CD4-positive, alpha-beta T cell treated with Interleukin-6 for 4 hours (primary cell): ENCODE results near the gene CLDN24.
"Not testable (repeated sequence)": the region's sequence is repeated elsewhere in the genome, so short reads cannot be mapped to it uniquely, and the experiment has no call there.

ENCODE experiments used
- DNase-seq: peaks from one replicate; pipeline ENCODE4 v3.0.0-alpha.2; 2020; ENCODE audit warnings: mixed read lengths

Gene CLDN24

GRCh38 chr4:183347146-183347545 lies 24.9 kb upstream of the CLDN24 start:
- DNase-seq, result no peak

GRCh38 chr4:183345261-183345660 lies 23.0 kb upstream of the CLDN24 start:
- no peak for DNase-seq

DNA sequence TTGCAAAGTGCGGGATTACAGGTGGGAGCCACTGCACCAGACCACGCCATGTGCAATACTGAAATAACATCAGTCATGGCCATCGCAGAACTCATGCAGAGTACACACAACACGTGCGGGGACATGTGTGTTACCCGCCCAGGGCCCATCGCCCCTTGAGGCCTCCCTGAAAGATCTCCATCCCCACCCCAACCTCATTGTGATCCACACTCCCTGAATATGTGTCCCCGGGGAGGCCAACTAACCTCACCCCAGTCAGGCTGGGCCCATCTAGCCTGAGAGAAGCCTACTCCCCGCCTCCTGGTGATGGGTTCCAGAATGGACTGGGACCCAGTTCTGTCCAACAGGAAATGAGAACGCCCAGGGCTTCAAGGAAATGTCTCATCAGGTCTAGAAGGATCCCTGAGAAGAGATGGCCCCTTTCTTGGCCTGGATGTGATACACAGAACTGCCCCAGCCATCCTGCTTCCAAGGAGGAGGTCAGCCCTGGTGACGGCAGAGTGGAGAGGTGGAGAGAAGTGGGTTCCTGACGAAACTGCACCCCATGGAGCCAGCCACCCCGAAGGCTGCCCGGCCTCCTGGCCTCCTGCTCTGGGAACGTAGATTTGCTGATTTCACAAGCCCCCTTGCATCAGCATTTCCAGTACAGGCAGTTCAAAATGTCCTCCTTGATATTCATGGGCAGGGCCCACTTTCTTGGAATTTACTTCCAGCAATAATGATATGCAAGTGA lies 22.5 kb upstream of the CLDN24 start:
- DNase-seq, result no peak

- DNase-seq, result no peak
Measured at GRCh38 chr4:183343730-183344129, 21.5 kb upstream of the CLDN24 start.

DNA sequence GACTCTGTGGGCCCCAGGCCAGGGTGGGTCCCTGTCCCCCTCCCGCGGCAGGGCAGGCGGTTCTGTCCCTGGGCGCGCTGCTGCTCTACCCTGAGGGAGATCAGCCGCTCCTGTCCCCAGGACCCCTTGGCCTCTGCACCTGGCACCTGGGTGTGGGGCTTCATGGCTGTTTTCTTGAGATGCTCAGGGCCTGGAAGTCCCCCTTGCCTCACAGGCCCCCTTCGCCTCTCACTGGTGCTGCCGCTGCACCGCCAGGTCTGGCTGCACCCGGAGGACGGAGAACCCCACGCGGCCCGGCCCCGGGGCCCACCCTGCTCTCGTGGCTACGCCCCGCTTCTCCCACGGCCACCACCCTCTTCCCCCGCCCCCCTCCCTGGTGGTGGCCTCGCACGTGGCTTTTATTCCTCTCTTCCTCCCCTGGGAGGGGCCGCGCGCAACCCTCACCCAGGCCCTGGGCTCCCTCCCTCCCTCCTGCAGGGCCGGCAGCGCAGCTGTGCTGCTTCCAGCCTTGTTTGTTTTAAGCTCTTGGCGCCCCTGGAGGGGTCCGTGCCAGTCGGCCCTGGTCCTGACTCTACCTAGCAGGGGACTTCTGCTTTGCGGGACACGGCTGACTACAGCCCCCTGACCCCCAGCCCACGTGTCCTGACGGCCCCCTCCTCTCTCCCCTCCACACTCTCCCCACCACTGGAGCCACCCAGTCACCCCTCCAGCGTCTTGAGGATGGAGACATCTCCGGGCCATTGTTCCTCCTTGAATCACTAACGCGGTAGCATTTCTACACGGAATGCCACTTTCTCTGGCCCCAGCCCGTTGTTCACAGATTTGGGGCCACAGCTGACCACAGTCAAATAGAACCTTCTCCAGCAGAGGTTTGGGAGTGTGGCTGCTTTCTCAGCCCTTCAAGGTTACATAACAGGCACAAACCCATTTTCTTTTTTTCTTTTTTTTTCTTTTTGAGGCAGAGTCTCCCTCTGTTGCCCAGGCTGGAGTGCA lies 20.6 kb upstream of the CLDN24 start:
- no peak for DNase-seq

DNA sequence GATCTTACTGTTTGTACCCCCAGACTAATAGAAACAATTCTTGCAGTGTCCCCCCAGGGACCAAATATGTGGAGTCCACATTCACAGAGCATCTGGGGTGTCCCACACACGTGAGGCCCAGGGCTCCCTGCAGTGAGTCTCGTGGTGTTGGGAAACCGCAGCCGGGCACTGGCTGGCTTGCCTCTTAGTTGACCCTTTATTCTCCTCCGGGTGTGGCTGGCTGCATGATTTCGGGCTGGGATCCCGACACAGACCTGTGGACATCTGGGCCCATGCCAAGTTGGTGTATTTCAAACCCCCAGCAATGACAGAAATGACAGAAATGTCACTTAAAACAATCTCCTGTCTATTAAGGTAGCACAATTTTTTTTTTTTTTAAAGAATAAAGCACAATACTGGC lies 15.6 kb upstream of the CLDN24 start:
- no peak for DNase-seq

GRCh38 chr4:183337349-183337748 lies 15.1 kb upstream of the CLDN24 start:
- DNase-seq, result no peak

DNA sequence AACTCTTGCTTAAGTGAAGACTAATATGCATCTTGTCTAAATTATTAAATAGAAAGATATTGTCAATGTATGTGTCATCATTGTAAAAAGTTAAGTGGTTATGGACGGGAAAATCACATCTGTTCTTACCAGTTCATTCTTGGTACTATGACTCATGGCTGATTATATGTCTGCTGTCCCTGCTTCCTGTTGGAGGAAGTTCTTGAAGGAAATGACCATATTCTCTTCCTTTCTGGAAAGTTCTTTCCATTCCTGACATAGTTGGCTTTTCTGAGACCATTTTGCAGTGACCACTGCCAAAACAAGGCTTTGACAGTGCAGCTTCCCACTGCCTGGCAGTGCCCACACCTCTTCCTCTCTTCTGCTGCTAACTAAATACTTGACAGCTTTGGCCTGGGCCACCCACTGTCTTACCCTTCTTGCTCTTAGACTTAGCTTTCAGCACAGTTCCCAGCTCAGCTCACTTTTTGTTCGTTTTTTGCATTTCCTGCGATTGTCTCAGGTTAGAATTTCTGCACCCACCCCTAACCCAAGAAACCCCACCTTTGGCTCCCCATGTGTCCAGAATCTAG lies 13.2 kb upstream of the CLDN24 start:
- DNase-seq, result no peak

GRCh38 chr4:183333983-183334382 lies 11.8 kb upstream of the CLDN24 start:
- DNase-seq, result no peak

DNA sequence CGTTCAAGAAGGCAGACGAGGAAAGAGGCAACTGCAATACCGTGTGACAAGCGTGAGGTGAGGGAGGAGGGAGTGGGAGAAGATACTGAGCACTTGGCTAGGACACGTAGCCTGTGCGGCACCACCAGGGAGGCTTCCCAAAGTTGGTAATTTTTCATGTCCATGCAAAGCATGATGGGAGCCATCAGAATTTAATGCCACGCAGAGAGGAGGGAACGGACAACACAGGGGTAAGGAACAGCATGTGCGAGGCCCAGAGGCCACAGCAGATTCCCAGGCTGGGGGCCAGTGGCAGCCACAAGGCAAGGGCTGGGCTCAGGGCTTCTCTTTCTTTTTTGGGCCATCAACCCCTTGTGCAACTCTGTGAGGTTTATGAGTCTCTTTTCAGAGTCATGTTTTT lies 11.0 kb upstream of the CLDN24 start:
- DNase-seq, result no peak

DNA sequence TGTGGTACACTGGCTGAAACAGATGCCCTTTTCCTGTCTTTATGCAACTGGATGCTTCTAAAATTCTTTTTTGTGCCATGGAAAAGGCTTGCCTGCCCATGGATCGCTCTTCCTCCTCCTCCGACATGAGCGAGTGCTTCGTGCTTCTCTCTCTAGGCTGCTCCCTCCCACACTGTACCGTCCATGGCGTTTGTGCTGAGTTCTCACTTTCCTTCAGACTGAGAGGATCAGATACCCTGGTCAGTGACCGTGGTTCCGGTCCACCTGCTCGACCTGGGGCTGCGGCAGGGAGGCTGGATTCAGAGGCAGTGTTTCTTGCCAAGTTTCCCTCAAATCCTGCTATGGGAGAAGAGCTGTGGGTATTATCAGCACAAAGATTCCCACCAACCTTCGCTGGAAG lies 10.2 kb upstream of the CLDN24 start:
- no peak for DNase-seq

DNA sequence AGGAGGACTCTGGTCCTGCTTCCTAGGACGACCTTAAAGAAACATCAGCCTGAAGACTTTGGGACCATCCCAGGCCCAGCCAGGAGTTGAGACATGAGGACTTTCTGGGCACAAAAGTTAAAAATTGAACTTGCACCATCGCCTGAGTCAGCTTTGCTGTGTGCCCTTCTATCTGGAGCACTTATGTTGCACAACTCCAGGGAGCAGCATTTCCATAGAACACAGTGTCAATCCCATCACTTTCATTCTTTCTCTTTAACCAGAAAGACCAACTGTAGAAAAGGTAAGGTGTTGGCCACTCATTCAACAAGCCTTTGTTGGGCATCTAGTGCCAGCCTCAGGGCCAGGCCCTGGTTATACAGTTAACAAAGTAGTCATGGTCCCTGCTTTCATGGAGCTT lies 8.6 kb upstream of the CLDN24 start:
- DNase-seq, result no peak

GRCh38 chr4:183329954-183330742 lies 7.9 kb upstream of the CLDN24 start:
- no peak for DNase-seq

- no peak for DNase-seq
Measured at GRCh38 chr4:183329244-183329643, 7.0 kb upstream of the CLDN24 start.

DNA sequence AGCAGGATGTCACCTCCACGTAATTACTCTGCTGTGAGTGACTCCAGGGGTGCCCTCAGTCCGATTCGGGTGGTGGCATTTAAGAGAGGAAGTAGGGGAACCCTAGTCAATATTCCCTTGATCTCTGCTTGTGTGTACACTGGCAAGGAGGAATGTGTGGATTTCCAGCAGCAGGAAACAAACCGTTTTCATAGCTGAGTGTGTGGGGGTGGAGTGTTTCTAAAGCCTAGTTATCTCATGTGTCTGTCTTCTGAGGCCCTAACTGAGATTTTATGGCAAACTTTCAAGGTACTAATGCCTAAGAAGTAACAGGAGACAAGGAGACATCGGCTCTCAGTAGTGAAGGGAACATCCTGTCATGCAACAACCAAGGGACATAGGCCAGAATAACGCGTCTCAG lies 6.6 kb upstream of the CLDN24 start:
- DNase-seq, result no peak

GRCh38 chr4:183327827-183328226 lies 5.6 kb upstream of the CLDN24 start:
- no peak for DNase-seq

DNA sequence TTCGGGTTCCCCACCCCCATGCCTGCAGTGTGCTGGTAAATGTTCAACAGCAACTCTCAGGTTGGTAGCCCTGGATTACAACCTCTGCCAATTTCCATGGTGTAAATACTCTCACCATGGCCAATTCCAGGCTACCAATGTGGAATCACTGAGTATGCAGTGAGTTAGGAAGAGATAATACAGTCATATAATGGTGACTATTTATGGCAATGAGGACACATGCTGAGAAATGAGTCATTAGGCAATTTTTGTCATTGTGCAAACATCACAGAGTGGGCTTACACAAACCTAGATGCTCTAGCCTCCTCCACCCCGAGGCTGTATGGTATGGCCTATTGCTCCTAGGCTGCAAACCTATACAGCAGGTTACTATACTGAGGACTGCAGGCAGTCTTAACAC lies 4.6 kb upstream of the CLDN24 start:
- no peak for DNase-seq

DNA sequence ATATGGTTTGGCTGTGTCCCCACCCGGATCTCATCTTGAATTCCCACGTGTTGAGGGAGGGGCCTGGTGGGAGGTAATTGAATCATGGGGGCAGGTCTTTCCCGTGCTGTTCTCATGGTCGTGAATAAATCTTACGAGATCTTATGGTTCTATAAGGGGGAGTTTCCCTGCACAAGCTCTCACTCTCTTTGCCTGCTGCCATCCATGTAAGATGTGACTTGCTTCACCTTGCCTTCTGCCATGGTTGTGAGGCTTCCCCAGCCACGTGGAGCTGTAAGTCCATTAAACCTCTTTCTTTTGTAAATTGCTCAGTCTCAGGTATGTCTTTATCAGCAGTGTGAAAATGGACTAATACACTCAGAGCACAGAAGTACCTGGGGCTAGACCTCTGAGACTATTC lies 4.2 kb upstream of the CLDN24 start:
- not testable (repeated sequence) for DNase-seq

GRCh38 chr4:183324619-183325018 lies 2.4 kb upstream of the CLDN24 start:
- no peak for DNase-seq

DNA sequence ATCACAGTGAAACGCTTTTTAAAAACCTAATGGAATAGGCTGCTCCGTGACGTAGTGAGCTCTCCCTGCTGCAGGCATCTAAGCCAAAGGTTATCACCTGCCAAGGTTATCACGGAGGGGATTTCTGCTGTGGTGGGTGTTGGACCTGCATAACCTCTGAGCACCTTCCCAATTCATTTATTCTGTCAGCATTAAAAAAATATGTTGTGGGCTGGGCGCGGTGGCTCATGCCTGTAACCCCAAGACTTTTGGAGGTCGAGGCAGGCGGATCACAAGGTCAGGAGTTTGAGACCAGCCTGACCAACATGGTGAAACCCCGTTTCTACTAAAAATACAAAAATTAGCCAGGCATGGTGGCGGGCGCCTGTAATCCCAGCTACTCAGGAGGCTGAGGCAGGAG lies 1.8 kb upstream of the CLDN24 start:
- not testable (repeated sequence) for DNase-seq

DNA sequence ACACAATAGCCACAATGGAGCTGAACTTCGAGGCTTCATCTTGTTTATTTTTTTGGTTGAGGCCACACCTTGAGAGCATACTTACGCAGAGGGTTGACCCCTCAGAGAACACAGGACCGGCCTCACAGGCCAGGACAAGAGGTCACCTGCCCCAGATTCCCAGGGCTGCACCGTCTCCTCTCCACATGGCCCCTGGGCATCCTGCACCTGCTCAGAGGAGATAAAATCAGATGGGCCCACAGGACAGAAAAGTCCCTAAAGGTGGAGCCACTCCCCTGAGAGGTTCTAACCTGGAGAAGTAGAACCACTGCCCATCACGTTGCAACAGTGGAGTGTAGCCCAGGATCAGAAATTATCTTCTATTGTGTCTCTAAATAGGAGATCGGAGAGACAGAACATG lies 1.1 kb upstream of the CLDN24 start:
- no peak for DNase-seq

- DNase-seq, result no peak
Measured at GRCh38 chr4:183321516-183321915, 710 bp downstream of the CLDN24 start.

DNA sequence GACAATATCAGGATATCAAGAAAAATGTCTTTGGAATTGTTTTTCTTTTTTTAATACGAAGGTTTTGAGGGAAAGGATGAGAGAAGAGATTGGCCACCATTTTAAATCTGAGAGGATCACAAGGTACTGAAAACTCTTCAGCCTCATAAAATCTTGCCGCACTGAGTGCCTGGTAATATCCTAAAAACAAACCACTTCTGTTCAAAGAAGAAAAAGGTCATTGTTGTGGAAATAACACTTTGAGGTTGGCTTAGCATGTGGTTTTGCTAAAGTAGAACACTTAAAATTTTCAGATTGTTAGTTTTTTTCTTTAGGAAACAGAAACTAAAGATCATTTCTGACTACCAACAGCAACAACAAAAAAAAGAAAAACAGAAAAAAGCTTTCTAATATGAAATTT lies 1.1 kb downstream of the CLDN24 start:
- no peak for DNase-seq
